Prostate gland (tissue), 2 donors: Measurements from ENCODE around the gene HNRNPCL1.
"Not testable (repeated sequence)": the region's sequence is repeated elsewhere in the genome, so short reads cannot be mapped to it uniquely, and the experiment has no call there.

Experiments
- POLR2A ChIP-seq: fragments of 450-650 bp; IDR thresholded peaks from one replicate; pipeline ENCODE4 v1.6.1; 2016; ENCODE audit warnings: antibody characterized with exemption, mild to moderate bottlenecking
- TF ChIP-seq, protein P1 (sequence below), 4 experiments: fragments of 200-600 bp in 2 of 4; fragments of 450-650 bp in 2 of 4; sonication (generic) in 2 of 4; IDR thresholded peaks; 1 replicate in 3 of 4; 2 replicates in 1 of 4; pipeline ENCODE4 v1.5.1; 2016 to 2019; ENCODE audit warnings: antibody characterized with exemption in 4 of 4, mild to moderate bottlenecking in 2 of 4, moderate library complexity in 2 of 4

GRCh38 chr1:12856786-12857185 is 8.3 kb upstream of the HNRNPCL1 start, which contains the start of gene PRAMEF2:
- TF ChIP-seq POLR2A, result not testable (repeated sequence)
- TF ChIP-seq, protein P1, sequence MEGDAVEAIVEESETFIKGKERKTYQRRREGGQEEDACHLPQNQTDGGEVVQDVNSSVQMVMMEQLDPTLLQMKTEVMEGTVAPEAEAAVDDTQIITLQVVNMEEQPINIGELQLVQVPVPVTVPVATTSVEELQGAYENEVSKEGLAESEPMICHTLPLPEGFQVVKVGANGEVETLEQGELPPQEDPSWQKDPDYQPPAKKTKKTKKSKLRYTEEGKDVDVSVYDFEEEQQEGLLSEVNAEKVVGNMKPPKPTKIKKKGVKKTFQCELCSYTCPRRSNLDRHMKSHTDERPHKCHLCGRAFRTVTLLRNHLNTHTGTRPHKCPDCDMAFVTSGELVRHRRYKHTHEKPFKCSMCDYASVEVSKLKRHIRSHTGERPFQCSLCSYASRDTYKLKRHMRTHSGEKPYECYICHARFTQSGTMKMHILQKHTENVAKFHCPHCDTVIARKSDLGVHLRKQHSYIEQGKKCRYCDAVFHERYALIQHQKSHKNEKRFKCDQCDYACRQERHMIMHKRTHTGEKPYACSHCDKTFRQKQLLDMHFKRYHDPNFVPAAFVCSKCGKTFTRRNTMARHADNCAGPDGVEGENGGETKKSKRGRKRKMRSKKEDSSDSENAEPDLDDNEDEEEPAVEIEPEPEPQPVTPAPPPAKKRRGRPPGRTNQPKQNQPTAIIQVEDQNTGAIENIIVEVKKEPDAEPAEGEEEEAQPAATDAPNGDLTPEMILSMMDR (IDR thresholded peaks at IDR 0.05), result not testable (repeated sequence)
